Measurements from ENCODE around the gene PRDM5. TPM values are rescaled to one million over a fixed set of nuclear protein-coding genes. Genes with fewer than 3 reads are reported as not detected.
A peak's percentile ranks its signal among the peaks of the same experiment; 100 is the strongest.

PRDM5 gene
- polyA plus RNA-seq, 2 donors: 1.4 TPM

- WGBS, 2 donors: 40 to 60% methylated on average over 1 of the region's 1 CpG
- H3K36me3 ChIP-seq (ENCODE audit: control insufficient read depth in 2 of 2, insufficient read depth in 2 of 2, low read length in 1 of 2): no peaks in the 10 kb centered on the region
- H3K4me3 ChIP-seq (ENCODE audit: low read depth in 1 of 2, low read length in 2 of 2): no peak overlapping the region
- no peaks in the 10 kb centered on the region for H3K27me3 ChIP-seq (ENCODE audit: control insufficient read depth in 1 of 2, insufficient read depth in 2 of 2, low read length in 2 of 2)
- H3K4me1 ChIP-seq (ENCODE audit: control insufficient read depth in 2 of 2, insufficient read depth in 2 of 2, low read length in 1 of 2): no peaks in the 10 kb centered on the region
- H3K9me3 ChIP-seq (ENCODE audit: control insufficient read depth in 2 of 2, insufficient read depth in 1 of 2, low read depth in 1 of 2, low read length in 1 of 2): no peaks in the 10 kb centered on the region
- H3K27ac ChIP-seq (ENCODE audit: low read depth in 2 of 2, low read length in 1 of 2): no peak overlapping the region
Measured at GRCh38 chr4:120929847-120930246, 7.3 kb upstream of the PRDM5 start.

GRCh38 chr4:120927801-120928409 lies 5.4 kb upstream of the PRDM5 start:
- Histone ChIP-seq H3K4me1 (ENCODE audit: control insufficient read depth in 2 of 2, insufficient read depth in 2 of 2, low read length in 1 of 2) (no peaks in the 10 kb centered on the region), H3K4me3 (ENCODE audit: low read depth in 1 of 2, low read length in 2 of 2) (no peak overlapping the region), H3K36me3 (ENCODE audit: control insufficient read depth in 2 of 2, insufficient read depth in 2 of 2, low read length in 1 of 2) (no peaks in the 10 kb centered on the region), H3K27me3 (ENCODE audit: control insufficient read depth in 1 of 2, insufficient read depth in 2 of 2, low read length in 2 of 2) (no peaks in the 10 kb centered on the region), H3K9me3 (ENCODE audit: control insufficient read depth in 2 of 2, insufficient read depth in 1 of 2, low read depth in 1 of 2, low read length in 1 of 2) (no peaks in the 10 kb centered on the region), H3K27ac (ENCODE audit: low read depth in 2 of 2, low read length in 1 of 2) (no peak overlapping the region)

GRCh38 chr4:120926358-120927025 lies 4.0 kb upstream of the PRDM5 start:
- H3K9me3 ChIP-seq (ENCODE audit: control insufficient read depth in 2 of 2, insufficient read depth in 1 of 2, low read depth in 1 of 2, low read length in 1 of 2): peaks cover 0 to 3% of the 10 kb centered on the region in 2 donors
- H3K27ac ChIP-seq (ENCODE audit: low read depth in 2 of 2, low read length in 1 of 2): no peak overlapping the region
- H3K27me3 ChIP-seq (ENCODE audit: control insufficient read depth in 1 of 2, insufficient read depth in 2 of 2, low read length in 2 of 2): no peaks in the 10 kb centered on the region
- no peaks in the 10 kb centered on the region for H3K4me1 ChIP-seq (ENCODE audit: control insufficient read depth in 2 of 2, insufficient read depth in 2 of 2, low read length in 1 of 2)
- 90% methylated on average over 3 of the region's 3 CpGs for WGBS, 2 donors
- no peaks in the 10 kb centered on the region for H3K36me3 ChIP-seq (ENCODE audit: control insufficient read depth in 2 of 2, insufficient read depth in 2 of 2, low read length in 1 of 2)
- H3K4me3 ChIP-seq (ENCODE audit: low read depth in 1 of 2, low read length in 2 of 2): no peak overlapping the region

GRCh38 chr4:120924931-120925330 lies 2.4 kb upstream of the PRDM5 start:
- Histone ChIP-seq H3K4me1 (ENCODE audit: control insufficient read depth in 2 of 2, insufficient read depth in 2 of 2, low read length in 1 of 2) (no peaks in the 10 kb centered on the region), H3K36me3 (ENCODE audit: control insufficient read depth in 2 of 2, insufficient read depth in 2 of 2, low read length in 1 of 2) (no peaks in the 10 kb centered on the region), H3K27me3 (ENCODE audit: control insufficient read depth in 1 of 2, insufficient read depth in 2 of 2, low read length in 2 of 2) (no peaks in the 10 kb centered on the region), H3K27ac (ENCODE audit: low read depth in 2 of 2, low read length in 1 of 2) (no peak overlapping the region), H3K4me3 (ENCODE audit: low read depth in 1 of 2, low read length in 2 of 2) (no peak overlapping the region), H3K9me3 (ENCODE audit: control insufficient read depth in 2 of 2, insufficient read depth in 1 of 2, low read depth in 1 of 2, low read length in 1 of 2) (peaks cover 0 to 3% of the 10 kb centered on the region in 2 donors)
- 88 to 90% methylated on average over 3 of the region's 3 CpGs for WGBS, 2 donors

- Histone ChIP-seq H3K9me3 (ENCODE audit: control insufficient read depth in 2 of 2, insufficient read depth in 1 of 2, low read depth in 1 of 2, low read length in 1 of 2) (peaks cover 0 to 3% of the 10 kb centered on the region in 2 donors), H3K27ac (ENCODE audit: low read depth in 2 of 2, low read length in 1 of 2) (peak overlapping the region; percentile 85 to 94), H3K4me3 (ENCODE audit: low read depth in 1 of 2, low read length in 2 of 2) (peak overlapping the region; percentile 66 to 86), H3K27me3 (ENCODE audit: control insufficient read depth in 1 of 2, insufficient read depth in 2 of 2, low read length in 2 of 2) (no peaks in the 10 kb centered on the region), H3K36me3 (ENCODE audit: control insufficient read depth in 2 of 2, insufficient read depth in 2 of 2, low read length in 1 of 2) (no peaks in the 10 kb centered on the region), H3K4me1 (ENCODE audit: control insufficient read depth in 2 of 2, insufficient read depth in 2 of 2, low read length in 1 of 2) (no peaks in the 10 kb centered on the region)
- WGBS, 2 donors: 13 to 15% methylated on average over 12 of the region's 12 CpGs
Measured at GRCh38 chr4:120923207-120923522, 639 bp upstream of the PRDM5 start.

- Histone ChIP-seq H3K27ac (ENCODE audit: low read depth in 2 of 2, low read length in 1 of 2) (peak overlapping the region; percentile 85 to 94), H3K4me1 (ENCODE audit: control insufficient read depth in 2 of 2, insufficient read depth in 2 of 2, low read length in 1 of 2) (no peaks in the 10 kb centered on the region), H3K27me3 (ENCODE audit: control insufficient read depth in 1 of 2, insufficient read depth in 2 of 2, low read length in 2 of 2) (no peaks in the 10 kb centered on the region), H3K9me3 (ENCODE audit: control insufficient read depth in 2 of 2, insufficient read depth in 1 of 2, low read depth in 1 of 2, low read length in 1 of 2) (peaks cover 0 to 3% of the 10 kb centered on the region in 2 donors), H3K4me3 (ENCODE audit: low read depth in 1 of 2, low read length in 2 of 2) (peak overlapping the region; percentile 66 to 86), H3K36me3 (ENCODE audit: control insufficient read depth in 2 of 2, insufficient read depth in 2 of 2, low read length in 1 of 2) (no peaks in the 10 kb centered on the region)
- whole genome bisulfite sequencing, 2 donors: 2 to 3% methylated on average over 42 to 51 of the region's 51 CpGs
Measured at GRCh38 chr4:120921456-120922380, 808 bp downstream of the PRDM5 start.

GRCh38 chr4:120920666-120921065 lies 1.9 kb downstream of the PRDM5 start:
- Histone ChIP-seq H3K27ac (ENCODE audit: low read depth in 2 of 2, low read length in 1 of 2) (no peak overlapping the region), H3K36me3 (ENCODE audit: control insufficient read depth in 2 of 2, insufficient read depth in 2 of 2, low read length in 1 of 2) (no peaks in the 10 kb centered on the region), H3K27me3 (ENCODE audit: control insufficient read depth in 1 of 2, insufficient read depth in 2 of 2, low read length in 2 of 2) (no peaks in the 10 kb centered on the region), H3K4me1 (ENCODE audit: control insufficient read depth in 2 of 2, insufficient read depth in 2 of 2, low read length in 1 of 2) (no peaks in the 10 kb centered on the region), H3K4me3 (ENCODE audit: low read depth in 1 of 2, low read length in 2 of 2) (no peak overlapping the region), H3K9me3 (ENCODE audit: control insufficient read depth in 2 of 2, insufficient read depth in 1 of 2, low read depth in 1 of 2, low read length in 1 of 2) (peaks cover 0 to 3% of the 10 kb centered on the region in 2 donors)
- WGBS, 2 donors: 79 to 91% methylated on average over 2 of the region's 2 CpGs

- peaks cover 0 to 3% of the 10 kb centered on the region in 2 donors for H3K9me3 ChIP-seq (ENCODE audit: control insufficient read depth in 2 of 2, insufficient read depth in 1 of 2, low read depth in 1 of 2, low read length in 1 of 2)
- no peaks in the 10 kb centered on the region for H3K4me1 ChIP-seq (ENCODE audit: control insufficient read depth in 2 of 2, insufficient read depth in 2 of 2, low read length in 1 of 2)
- no peaks in the 10 kb centered on the region for H3K27me3 ChIP-seq (ENCODE audit: control insufficient read depth in 1 of 2, insufficient read depth in 2 of 2, low read length in 2 of 2)
- 75 to 84% methylated on average over 1 of the region's 1 CpG for WGBS, 2 donors
- H3K27ac ChIP-seq (ENCODE audit: low read depth in 2 of 2, low read length in 1 of 2): no peak overlapping the region
- H3K4me3 ChIP-seq (ENCODE audit: low read depth in 1 of 2, low read length in 2 of 2): no peak overlapping the region
- H3K36me3 ChIP-seq (ENCODE audit: control insufficient read depth in 2 of 2, insufficient read depth in 2 of 2, low read length in 1 of 2): no peaks in the 10 kb centered on the region
Measured at GRCh38 chr4:120919358-120919757, 3.2 kb downstream of the PRDM5 start.

- no peaks in the 10 kb centered on the region for H3K4me1 ChIP-seq (ENCODE audit: control insufficient read depth in 2 of 2, insufficient read depth in 2 of 2, low read length in 1 of 2)
- no peak overlapping the region for H3K4me3 ChIP-seq (ENCODE audit: low read depth in 1 of 2, low read length in 2 of 2)
- peaks cover 0 to 3% of the 10 kb centered on the region in 2 donors for H3K9me3 ChIP-seq (ENCODE audit: control insufficient read depth in 2 of 2, insufficient read depth in 1 of 2, low read depth in 1 of 2, low read length in 1 of 2)
- H3K36me3 ChIP-seq (ENCODE audit: control insufficient read depth in 2 of 2, insufficient read depth in 2 of 2, low read length in 1 of 2): no peaks in the 10 kb centered on the region
- no peak overlapping the region for H3K27ac ChIP-seq (ENCODE audit: low read depth in 2 of 2, low read length in 1 of 2)
- no peaks in the 10 kb centered on the region for H3K27me3 ChIP-seq (ENCODE audit: control insufficient read depth in 1 of 2, insufficient read depth in 2 of 2, low read length in 2 of 2)
- WGBS, 2 donors: 23 to 30% methylated on average over 2 of the region's 2 CpGs
Measured at GRCh38 chr4:120918788-120919187, 3.7 kb downstream of the PRDM5 start.
